HPDE6-E6E7 (cell line): ENCODE results near the gene DRD2.

ENCODE experiments used
- DNase-seq: peaks from one replicate; pipeline ENCODE4 v3.0.0; 2011; ENCODE audit warnings: missing footprints; ENCODE audit errors: extremely low spot score

DRD2 gene

DNA sequence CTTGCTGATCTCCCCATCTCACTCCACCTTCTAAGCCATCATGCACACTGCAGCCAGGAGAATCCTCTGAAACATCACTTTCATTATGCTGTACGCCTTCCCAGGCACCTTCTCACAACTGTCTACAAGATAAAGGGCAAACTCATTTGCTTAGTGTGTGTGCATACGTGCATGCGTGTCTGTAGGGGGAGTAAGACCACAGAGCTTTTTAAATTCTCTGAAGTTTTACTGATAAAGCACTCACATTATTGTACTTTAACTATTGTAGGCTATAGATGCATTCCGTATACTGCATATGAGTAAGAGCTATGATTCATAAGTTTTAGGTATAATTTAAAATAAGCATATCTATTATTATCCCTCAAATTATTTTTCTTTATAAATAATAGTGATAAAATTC lies 102.9 kb downstream of the DRD2 start:
- DNase-seq, result no peak

DNA sequence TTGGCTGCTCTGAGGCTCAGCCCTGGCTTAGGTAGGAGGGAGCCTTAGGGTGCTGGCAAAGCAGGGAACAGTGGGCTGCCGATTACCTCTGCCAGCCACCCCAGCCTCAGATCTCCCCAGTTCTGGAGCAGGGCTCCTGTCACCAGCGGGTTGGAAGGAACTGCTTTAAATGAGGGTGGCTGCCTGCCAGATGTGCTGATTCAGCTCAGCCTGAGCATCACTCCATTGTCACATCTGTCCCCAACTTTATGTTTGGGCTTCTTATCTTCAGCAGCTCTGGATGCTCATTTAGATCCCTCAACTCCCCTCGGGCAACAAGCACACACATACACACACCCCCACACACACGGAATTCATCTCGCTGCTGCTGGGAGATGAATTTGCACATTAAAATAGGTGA lies 104.6 kb downstream of the DRD2 start:
- no peak for DNase-seq

DNA sequence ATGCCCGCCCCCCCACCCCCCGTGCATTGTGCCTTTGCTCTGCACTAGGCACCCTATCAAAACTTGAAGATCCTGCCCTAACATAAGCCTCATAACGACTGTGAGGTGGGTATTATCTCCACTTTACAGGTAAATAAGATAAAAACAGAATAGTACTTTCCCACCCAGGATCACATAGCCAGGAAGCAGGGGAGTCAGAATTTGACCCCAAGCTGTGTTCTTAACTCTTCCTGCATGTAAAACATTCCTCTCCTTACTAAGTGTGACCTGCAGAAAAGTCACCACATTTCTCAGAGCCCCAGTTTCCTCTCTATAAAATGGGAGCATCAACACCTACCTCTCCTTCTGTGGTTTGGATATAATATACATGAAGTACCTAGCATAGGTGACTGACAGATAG lies 105.8 kb downstream of the DRD2 start:
- no peak for DNase-seq

DNA sequence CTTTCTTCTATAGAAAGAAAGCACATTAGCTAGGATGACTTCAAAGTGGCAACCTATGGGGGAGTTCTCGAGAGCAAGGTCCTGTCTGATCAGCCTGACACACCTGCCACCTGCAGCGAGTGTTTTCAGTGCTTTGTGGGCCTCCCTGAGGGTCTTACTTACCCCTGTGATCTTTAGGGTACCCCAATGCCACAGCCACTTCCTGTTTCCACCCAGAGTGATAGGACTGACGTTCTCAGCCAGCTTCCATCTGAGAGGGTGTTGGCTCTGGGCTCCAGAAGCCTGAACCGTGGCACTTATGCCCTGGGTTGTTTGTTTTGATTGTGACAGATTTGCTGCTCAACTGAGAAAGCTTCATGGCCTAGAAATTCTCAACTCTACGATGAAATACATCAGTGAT lies 109.3 kb downstream of the DRD2 start:
- DNase-seq, result no peak

DNA sequence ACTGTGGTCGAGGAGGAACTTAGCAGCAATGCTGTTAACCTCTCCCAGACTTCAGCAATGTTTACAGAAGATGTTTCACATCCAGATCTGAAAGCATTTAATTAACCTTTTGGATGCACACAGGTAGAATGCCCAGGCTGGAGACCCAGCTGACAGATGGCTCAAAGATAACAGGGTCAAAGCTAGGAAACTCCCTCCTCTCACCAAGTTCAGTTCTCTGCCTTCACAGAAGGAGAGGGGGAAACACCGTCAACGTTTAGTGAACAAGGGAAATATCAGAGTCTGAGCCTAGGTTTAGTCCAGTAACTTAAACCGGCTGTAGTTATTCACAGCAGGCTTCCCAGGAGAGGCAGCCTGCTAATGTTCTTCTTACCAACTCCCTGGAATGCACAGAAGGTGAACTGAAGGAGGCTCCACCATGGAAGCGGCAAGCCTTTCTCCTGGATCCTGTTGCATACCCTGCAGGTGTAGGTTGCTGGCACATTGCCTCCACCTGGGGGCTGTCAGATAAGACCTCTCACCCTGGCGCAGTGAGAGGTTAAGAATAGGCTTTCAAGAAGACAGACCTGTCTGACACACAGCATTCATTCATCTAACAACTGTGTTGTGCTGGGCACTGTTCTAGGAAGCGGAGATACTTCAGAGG lies 111.1 kb downstream of the DRD2 start:
- no peak for DNase-seq

DNA sequence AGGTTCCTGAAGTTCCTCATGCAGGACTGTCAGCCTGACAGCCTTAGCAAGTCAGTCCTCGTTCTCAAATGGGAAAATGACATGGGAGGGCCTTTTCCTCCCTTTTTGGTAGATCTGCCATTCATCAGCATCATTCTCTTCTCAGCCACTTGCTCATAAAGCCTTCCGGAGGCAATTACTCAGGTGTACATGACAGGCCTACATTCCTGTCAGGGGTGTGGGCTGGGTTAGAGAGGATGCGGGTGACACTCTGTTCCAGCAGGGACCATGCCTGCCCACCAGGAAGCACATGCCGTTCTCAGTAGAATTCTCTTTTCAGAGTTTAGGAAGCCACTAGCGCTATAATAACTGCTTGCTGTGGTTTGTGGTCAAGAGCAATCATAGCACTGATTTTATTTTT lies 111.8 kb downstream of the DRD2 start:
- no peak for DNase-seq
